GM20000 (cell line): ENCODE data around the gene MSI2.

Source experiments
- DNase-seq: peaks from one replicate; pipeline ENCODE4 v3.0.0; 2012; ENCODE audit warnings: low spot score
- TF ChIP-seq, protein P1 (sequence below): IDR thresholded peaks from 2 replicates; pipeline ENCODE4 v1.5.1; 2012; ENCODE audit warnings: mild to moderate bottlenecking, control low read depth; ENCODE audit errors: extremely low read depth, missing control alignments

MSI2 gene

DNA sequence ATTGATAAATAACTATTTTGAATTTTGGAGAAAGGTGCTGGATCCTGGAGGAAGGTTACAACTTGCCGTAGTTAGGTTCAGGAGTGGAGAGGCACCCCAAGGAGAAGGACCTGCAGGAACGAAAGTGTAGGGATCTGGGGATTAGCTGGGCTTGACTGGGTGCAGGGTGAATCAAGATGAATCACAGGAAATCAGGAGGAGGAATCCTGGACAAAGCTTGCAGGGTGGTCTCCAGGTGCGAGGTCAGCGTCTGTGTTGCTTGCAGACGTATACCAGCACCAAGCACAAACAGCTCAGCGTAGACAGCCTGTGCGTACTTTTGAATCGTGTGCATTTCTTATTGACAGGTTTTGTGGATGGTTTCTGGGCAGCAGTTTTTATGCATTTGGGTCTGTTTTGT, 144.3 kb downstream of the MSI2 start:
- no peak for DNase-seq
- TF ChIP-seq, protein P1, sequence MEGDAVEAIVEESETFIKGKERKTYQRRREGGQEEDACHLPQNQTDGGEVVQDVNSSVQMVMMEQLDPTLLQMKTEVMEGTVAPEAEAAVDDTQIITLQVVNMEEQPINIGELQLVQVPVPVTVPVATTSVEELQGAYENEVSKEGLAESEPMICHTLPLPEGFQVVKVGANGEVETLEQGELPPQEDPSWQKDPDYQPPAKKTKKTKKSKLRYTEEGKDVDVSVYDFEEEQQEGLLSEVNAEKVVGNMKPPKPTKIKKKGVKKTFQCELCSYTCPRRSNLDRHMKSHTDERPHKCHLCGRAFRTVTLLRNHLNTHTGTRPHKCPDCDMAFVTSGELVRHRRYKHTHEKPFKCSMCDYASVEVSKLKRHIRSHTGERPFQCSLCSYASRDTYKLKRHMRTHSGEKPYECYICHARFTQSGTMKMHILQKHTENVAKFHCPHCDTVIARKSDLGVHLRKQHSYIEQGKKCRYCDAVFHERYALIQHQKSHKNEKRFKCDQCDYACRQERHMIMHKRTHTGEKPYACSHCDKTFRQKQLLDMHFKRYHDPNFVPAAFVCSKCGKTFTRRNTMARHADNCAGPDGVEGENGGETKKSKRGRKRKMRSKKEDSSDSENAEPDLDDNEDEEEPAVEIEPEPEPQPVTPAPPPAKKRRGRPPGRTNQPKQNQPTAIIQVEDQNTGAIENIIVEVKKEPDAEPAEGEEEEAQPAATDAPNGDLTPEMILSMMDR, result no peak

DNA sequence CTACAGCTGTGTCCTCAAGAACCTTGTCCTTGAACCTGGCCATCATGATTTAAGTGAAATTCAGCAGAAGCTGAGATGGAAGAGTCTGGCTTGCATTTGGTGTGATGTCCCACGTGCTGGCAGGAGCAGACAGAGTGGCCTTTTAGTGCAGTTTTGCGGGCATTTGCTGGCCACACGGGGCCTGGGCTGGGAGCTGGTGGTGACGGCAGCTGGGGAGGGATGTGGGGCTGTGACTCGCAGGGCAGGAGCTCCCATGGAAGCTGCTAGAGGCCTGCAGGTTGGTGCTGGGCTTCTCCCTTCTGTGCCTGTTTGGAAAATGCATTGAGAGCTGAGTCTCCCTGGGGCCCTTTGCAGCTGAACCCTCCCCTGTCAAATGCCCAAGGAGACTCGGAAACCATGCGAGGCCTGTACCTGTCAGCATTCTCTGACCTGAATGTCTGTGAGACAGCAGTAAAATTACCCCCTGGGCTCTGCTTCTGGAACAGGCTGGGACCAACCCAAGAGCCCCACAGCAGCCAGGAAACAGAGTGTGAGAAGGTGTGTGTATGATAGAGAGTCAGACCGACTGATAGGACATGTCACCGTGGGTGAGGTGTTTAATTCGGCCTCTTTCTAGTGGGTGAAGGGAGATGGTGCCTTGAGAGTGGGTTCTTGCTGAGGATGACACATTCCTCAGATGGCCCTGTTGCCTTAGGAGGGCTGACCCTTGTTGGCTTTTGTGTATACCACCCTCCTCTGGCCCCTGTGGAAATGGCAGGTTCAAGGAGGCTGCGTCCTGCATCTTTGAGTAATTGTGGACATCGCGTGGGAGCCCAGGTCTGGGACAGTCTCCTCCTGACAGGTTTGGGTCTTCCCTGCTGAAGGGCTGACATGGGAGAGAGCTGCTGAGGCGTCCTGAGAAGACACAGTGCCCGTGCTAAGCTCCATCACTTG, 145.5 kb downstream of the MSI2 start:
- TF ChIP-seq, protein P1, result no peak
- no peak for DNase-seq

DNA sequence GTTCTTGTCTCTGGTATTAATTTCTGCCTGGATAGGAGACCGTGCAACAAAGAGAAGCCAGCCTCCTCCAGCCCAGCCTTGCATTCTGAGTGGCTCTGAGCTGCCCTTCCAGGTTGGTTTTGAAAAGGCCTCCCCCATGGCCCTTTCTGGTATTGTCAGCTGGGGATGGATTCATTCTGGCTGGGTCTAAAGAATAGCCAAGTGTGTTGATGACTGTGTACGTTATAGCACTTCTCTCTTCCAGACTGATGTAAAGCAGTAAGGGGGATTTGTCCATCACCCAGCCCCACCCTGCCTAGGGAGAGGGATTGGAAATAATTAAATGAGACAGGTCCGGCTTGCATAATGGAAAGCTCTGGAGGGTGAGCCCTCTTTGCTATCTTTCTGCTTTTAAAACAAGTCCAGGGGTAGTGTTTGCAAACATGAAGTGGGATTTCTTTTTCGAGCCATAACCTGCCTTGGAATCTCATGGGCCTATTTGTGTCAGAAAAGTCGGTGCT, 146.4 kb downstream of the MSI2 start:
- TF ChIP-seq, protein P1, result no peak
- DNase-seq, result no peak

DNA sequence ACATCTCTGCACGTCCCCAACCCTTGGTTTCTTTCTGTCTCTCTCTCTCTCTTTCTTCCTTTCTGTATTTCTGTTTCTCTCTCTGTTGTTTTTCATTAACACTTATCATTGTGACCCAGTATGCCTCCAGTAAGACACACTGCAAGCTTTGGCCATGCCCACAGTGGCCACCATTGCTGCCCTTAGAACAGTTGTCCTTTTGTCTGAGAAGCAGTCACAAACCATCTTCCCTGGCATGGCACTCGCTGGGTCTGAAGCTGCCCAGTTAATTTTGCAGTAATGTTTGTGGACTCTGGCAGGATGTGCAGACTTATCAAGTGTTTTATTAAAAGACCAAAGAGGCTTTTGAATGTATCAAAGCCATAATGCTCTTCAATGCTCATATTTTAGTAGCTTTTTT, 146.9 kb downstream of the MSI2 start:
- DNase-seq, result no peak
- TF ChIP-seq, protein P1, result no peak

DNA sequence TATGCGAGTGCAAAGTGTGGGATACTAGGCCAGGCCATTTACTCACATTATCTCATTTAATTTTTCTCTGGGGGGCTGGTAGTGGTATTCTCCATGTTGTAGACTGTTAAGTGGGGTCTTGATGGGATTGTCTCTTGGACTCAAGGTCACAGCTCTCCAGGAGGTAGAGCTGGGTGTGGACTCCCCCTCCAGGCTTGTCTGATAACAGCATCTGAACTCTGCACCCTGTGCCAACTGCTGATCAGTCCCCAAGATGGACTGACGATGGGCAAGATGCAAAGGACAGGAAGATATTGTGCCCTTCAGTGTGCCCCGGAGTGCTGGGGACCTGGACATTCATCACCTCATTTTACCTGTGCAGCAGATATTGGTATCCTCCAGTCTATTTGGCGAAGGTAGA, 147.8 kb downstream of the MSI2 start:
- peak; percentile 32 for DNase-seq
- TF ChIP-seq, protein P1, result peak; percentile 24

DNA sequence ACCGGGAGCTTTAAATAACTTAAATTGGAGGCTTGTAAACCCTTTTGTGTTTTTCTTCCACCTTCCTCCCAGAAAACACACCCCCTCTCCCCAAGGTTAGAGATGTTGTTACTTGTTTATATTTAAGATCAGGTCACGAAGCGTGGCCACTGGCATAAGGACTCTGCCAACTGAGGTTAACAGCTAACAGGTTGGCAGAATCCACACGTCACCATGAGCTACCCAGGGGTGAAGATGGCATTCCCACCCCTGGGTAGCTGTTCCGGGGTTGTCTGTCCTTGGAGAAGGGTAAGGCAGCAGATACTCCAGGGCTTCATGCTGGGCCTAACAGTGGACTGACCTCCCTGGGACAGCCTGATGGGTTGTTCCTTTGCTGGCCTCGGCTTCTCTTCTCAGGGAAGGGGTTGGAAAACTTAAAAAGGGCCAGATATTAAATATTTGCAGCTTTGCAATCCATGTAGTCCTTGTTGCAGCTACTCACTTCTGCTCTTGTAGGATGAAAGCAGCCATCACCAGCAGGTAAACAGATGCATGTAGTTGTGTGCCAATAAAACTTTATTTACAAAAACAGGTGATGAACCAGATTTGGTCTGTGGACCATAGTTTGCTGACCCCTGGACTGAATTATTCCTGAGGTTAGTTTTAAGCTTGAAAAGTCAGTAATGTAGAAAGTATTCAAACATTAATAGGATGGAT, 148.6 kb downstream of the MSI2 start:
- DNase-seq, result no peak
- TF ChIP-seq, protein P1, result no peak
